A549 (cell line): ENCODE data around the gene ANKRD55.

Experiments
- CTCF ChIP-seq: fragments of >200 bp; sonication (Bioruptor Twin); formaldehyde crosslinking; IDR thresholded peaks from 3 replicates; pipeline ENCODE4 v1.5.1; 2016
- ELK1 ChIP-seq: fragments of 150-350 bp; IDR thresholded peaks from 2 replicates; pipeline ENCODE4 v1.6.1; 2014; ENCODE audit warnings: low read depth, mild to moderate bottlenecking, low read length
- EP300 ChIP-seq, 2 experiments: fragments of >200 bp; sonication (Bioruptor Twin); formaldehyde crosslinking; IDR thresholded peaks; 2 replicates in 1 of 2; 3 replicates in 1 of 2; pipeline ENCODE4 v1.6.1; 2016 to 2017
- JUN ChIP-seq, 2 experiments: fragments of >200 bp; sonication (Bioruptor Twin); formaldehyde crosslinking; IDR thresholded peaks; 2 replicates in 1 of 2; 3 replicates in 1 of 2; pipeline ENCODE4 v1.6.1; 2016 to 2017
- MAZ ChIP-seq: fragments of 150-350 bp; IDR thresholded peaks from 2 replicates; pipeline ENCODE4 v1.6.1; 2014; ENCODE audit warnings: antibody characterized with exemption, low read depth, low read length, borderline replicate concordance
- NR3C1 ChIP-seq: fragments of >200 bp; sonication (Bioruptor Twin); formaldehyde crosslinking; IDR thresholded peaks from 3 replicates; pipeline ENCODE4 v1.6.1; 2017
- POLR2A ChIP-seq: IDR thresholded peaks from 2 replicates; pipeline ENCODE4 v1.6.1; 2012; ENCODE audit warnings: mild to moderate bottlenecking, low read length

- TF ChIP-seq JUN (IDR thresholded peaks at IDR 0.05) (no peak), NR3C1 (no peak), ELK1 (no peak), MAZ (no peak), EP300 (IDR thresholded peaks at IDR 0.05) (no peak), POLR2A (no peak), CTCF (no peak)
Observed at GRCh38 chr5:56069652-56070226, 163.4 kb downstream of the ANKRD55 start.
